HG03135 (cell line): Measurements from ENCODE around the gene MAX.

Experiments
- ATAC-seq: cut with Tn5 transposase; IDR thresholded peaks from one replicate; pipeline ENCODE4 v1.9.1; 2021; ENCODE audit warnings: mild to moderate bottlenecking, moderate library complexity; ENCODE audit not compliant: unreplicated experiment

MAX gene

DNA sequence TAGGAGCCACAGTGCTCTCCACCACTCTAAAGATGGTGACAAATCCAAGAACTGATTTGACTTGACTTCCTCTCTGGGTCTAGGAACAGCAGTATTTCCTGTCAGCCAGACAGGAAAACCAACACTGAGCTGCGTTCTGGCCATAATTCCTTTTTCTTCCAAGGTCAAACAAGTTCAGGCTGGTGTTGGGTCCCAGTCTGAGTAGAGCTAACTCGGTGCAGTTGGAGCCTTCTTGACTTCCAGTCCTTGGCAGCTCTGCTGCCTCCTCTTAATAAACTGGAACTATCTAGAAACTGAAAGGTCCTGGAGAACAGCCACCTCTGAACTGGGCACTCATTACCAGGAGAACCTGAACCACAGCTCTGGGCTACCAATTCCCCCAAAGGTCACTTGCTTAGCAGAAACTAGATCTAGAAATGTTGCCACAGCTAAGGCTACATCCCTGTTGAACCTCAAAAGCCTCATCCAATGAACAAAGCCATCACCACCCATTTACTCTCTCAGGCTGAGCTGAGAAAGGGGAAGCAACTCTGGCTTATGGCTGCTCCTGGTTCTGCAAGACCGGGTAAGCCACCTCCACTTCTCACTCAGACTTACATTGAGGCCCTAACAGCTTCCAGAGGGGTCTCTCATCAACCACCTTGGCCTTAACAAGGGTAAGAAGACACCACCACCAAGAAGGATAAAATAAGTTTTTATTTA is 27.7 kb downstream of the MAX start:
- no peak for ATAC-seq

DNA sequence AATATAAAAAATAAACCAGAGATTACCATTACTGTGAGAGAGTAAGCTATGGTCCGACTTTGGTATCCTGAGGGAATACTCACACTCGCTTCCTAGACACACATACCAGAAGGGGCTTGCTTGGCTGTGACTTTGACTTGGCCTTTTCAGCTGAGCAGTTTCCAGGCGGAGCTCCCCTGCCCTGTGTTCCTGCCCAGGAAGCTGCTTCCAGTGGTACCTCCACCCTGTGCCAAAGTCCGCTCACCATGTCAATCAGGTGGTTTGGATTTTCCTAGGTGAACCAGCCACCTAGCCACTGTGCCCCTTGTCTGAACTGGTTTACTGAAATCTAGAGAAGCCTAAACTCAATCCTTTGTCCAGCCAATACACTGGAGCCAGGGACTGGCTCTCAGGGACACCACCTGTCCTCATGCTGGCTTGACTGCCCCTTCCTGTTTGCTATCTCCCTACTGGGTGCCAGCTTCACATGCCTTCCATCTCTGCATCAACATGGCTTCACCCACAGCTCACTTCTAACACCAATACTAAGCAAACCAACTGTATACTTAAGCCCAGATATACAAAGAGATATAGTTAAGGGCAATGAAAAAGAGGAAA is 28.6 kb downstream of the MAX start:
- no peak for ATAC-seq

DNA sequence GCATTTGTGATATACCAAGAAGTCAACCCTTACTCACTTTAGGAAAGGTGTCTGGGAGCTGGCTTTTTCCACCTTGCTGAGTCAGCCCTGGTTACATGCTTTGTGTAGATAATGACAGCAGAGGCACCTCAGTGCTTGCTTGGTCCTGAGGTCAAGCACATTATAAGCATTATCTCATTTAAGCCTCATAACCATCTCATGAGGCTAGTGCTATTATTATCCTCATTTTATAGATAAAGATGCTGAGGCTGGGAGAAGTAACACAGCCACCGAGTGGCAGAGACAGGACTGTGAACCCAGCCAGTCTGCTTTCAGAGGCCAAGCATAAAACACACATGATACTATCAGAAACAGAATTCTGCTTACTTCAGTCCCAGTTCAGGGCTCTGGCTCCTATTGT is 29.4 kb downstream of the MAX start:
- no peak for ATAC-seq

DNA sequence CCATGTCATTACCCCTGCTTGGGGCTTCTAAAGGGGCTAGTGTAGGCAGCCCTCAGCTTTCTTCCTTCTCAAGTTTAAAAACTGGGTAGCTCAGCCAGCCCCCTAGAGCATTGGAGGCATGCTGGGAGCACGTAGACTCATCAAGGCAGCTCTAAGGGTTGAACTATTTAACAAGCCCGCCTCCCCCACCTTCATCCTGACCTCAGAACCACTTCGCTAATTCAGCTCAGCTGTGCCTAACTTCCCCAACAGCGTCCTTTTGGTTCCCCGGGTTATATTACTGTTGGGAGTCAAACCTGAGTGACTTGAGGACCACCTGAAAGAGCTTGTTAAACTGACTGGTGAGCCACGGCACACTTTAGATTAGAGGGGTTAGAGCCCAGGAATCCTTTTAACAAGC is 30.1 kb downstream of the MAX start:
- ATAC-seq: no peak

DNA sequence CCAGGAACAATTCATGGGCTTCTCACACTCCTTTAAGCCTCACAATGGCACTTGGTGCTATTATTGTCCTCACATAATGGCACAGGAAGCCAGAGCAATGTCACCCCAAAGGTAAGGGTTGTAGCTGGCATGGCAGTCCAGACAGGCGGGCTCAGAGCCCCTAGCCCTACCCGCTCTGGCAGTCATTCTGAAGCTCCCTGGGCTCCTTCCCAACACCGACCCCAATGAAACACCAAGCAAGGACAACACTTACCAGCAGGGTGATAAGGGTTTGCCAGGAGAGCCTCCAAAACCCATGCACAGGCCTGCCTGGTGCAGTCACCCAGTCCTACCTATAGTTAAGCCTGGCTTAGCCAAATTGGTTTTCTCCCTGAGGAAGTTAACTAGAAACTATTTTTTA is 30.8 kb downstream of the MAX start:
- no peak for ATAC-seq

DNA sequence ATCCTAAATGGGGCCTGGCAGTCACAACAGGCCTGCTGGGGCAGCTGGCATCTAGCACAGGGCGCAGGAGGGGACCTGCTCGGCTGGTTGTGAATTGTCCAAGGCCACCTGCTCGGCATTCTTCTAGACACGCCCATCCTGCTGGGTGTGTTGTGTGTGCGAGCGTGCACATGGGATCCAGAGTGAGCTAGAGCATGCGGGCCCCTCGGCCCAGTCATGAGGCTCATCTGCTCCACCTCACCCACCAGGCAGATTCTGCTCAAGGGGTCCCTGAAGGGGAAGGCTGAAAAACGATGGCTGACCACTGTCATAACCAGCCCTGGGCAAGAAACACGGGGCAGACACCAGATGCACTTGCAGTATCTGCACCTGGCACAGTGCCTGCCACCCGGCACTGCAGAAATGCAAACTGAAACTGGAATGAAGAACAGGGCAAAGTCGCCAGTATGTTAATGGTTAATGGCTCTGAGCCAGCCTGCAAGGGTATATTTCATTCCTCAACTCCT is 31.8 kb downstream of the MAX start:
- ATAC-seq: no peak

DNA sequence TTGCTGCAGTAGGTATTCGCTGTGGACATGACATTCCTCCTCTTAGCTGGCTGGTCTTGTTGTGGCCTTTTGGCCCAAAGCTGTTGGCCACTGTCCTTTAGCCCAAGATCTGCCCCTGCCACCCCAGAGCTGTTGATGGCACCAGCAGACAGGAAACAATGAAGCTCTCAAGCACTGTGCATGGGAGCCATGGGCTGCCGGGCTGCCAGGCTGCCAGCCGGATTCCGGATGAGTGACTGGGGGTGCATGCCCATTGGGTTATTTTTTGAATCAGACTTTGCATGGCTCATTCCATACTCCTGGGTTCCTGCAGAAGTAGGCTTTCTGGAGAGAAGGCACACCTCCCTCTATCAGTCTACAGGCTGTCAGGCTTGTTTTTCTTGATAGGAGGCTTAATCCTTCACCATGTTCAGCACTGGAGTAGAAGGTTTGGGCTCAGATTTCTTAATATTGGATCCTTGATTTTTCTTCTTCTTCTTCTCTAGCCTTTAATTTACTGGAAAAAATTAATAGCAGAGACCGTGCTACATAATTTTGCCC is 32.4 kb downstream of the MAX start:
- no peak for ATAC-seq

DNA sequence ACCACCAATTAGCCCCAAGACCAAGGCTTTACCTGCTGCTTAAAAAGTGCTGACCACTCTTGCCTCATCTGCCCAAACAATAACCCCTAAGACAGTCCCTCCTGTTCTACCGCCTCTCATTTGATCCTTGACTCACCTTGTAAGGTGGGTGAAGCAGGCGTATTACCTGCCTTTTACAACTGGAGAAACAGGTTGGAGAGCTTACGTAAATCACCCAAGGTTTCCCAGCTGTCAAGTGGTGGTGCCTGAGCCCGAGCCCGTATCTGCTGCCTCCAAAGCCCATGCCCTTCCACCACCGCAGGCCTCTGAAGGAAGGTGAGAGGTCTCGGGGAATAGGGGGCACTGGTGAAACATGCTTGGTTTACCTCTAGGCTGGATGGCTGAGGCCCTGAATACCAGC is 36.6 kb downstream of the MAX start:
- no peak for ATAC-seq

DNA sequence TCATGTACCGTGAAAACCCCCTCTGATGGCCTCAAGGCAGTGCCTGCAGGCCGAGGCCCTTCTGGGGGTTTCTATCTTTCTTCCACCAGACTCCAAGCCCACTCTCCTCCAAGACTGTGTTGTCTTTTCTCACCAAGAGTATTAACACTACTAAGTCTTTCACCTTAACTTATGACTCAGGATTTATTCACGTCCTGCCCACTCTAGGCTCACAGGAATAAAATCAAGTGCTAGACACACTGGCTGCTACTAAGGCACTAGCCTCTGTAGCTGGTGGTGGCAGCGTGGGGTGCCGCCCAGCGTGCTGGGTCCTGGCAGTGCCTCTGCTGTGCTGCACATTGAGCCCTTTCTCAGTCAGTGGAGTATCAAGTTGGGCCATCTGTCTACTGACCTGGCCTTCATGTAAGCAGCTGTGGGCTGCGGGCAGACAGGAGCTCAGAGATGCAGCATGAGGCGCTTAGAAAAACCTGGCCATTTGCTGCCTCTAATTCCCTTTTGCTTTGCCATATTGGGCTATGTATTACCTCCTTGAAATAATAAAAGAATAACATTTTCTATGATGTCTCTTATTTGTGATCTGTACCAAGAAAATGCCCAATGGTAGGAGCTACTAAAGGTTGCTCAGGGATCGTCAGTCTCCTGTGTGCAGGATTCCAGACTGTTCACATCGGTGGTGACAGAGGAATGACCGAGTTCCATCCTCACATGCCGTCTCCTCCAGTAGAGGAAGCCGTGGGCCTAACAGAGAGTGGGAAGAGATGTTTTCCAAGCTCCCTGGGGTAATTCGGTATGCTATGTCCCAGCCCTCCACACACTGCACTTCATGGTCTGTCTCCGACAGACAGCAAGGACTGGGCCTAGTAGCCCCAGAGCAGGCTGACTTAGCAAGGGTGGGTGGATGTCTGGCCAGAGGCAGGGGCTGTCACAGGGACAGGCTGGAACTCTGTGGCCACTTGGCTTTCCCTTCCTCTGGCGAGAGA is 39.9 kb downstream of the MAX start:
- no peak for ATAC-seq

DNA sequence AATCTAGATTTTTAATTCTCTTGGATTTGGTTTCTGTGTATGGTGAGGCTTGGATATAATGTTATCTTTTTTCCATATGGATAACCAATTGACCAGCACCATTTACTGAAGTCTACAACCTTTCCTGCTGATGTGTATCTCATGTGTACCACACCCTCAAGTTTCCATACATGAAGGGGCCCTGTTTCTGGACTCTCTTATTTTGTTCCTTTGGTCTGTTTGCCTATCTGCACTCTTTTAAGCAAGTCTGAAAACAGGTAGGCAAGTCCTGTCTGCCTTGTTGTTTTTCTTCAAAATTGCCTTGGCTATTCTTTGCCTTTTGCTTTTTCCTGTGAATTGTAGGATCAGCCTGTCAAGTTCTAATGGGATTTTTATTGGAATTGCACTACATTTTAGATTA is 44.6 kb downstream of the MAX start:
- ATAC-seq: no peak

DNA sequence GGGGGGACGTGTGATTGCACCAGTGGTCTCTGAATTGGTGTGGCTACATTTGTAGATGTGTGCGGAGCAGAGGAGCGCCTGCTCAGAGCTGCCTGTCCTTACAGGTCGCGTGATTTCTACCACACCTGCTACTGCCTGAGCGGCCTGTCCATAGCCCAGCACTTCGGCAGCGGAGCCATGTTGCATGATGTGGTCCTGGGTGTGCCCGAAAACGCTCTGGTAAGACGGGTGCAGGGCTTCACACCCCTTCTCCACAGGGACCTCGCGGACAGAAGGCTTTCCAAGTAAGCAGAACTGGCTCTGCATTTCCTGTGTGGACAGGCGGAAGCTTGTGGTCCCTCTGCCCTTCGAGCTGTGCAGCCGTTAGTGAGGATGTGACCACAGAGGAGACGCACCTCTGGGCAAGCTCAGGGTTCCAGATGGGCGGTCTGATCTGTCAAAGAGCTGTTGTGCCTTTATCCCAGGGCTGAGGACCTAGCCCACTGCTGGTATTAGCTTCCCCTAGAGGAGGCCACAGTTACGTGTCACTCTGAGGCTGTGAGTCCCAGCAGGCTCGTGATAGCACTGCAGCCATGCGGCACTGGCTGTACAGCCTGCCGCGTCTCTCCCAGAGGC is 47.7 kb downstream of the MAX start:
- ATAC-seq: no peak

DNA sequence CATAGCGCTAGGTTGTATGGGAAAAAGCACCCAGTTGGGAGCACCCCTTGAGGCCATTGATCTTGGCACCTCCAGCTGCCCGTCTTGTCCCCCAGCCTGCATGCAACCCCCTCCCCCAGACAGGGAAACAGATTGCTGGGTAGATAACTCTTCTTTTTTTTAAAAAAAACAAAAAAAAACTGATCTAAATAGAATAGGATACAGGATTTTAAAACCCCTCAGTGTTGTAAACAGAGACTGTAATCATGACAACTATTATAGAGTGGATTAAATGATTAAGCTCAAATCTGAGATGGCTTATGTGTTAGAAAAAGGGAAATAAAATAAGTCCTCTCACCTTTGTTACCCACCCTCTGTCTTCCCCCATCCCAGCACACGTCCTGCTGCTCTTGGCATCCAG is 48.9 kb downstream of the MAX start:
- no peak for ATAC-seq

DNA sequence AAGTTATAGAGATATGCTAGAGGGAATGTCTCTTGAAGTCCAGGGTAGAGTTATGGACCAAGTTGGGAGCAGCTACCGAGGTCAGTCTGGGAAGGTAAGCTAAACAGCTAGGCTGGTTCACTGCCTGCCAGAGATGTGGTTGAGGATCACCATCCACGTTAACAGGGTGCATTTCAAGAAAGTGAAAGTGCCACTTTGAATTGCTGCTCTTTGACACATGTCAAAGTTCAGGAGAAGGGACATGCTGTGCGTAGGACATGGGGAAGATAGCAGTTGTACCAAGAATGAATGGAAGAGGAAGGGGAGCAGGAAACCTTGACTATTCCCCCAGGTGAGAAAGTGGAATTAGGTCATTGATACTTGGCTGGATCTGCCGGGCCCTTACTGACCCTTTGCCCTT is 49.5 kb downstream of the MAX start:
- ATAC-seq: no peak

DNA sequence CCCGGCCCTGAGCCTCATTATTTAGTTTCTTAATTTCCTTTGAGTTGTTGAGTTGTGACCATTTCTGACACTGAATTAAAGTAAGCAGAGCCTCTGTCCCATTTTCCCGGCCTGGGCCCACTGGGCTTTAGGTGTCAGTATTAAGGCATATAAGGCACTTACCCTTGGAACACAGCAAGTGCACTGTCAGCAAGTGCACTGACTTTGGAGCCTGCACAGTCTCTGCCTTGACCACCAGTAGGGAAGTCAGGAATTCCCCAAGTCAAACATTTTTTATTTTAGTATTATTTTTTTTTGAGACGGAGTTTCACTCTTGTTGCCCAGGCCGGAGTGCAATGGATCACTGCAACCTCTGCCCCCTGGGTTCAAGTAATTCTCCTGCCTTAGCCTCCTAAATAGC is 56.6 kb downstream of the MAX start:
- no peak for ATAC-seq

DNA sequence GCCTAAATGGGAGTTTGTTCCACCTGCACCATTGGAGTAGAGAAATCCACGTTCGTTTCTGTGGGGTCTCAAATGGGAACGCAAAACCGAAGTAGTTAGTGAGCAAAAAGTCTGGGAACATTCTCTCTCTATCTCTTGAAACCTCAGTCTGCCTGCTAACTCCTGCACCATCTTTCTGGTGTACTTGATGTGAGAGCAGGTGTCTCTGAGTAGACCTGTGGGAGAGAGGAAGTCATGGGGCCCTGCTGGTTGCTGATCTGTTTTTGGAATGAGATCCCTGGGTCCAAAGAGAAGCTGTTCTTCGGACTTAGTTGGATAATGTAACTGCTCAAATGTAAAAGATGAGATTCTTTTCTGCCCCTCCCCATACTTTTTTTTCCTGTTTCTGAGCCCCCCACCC is 57.3 kb downstream of the MAX start:
- ATAC-seq: no peak

DNA sequence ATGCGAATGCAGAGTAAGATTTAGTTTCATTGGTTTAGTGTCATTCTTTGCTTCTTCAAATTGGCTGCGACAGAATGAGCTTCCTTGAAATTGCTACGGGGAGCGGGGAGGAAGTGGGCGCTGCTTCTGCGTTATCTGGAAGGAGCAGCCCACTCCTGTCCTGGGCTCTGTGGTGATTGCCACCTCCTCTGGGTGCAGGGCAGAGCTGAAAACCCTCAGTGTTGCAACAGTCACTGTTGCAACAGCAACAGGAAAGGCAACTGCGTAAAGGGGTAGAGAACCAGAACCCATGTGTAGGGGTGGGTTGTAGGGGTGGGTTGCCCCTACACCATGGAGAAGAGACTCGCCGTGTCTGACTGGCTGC is 57.7 kb downstream of the MAX start:
- no peak for ATAC-seq

DNA sequence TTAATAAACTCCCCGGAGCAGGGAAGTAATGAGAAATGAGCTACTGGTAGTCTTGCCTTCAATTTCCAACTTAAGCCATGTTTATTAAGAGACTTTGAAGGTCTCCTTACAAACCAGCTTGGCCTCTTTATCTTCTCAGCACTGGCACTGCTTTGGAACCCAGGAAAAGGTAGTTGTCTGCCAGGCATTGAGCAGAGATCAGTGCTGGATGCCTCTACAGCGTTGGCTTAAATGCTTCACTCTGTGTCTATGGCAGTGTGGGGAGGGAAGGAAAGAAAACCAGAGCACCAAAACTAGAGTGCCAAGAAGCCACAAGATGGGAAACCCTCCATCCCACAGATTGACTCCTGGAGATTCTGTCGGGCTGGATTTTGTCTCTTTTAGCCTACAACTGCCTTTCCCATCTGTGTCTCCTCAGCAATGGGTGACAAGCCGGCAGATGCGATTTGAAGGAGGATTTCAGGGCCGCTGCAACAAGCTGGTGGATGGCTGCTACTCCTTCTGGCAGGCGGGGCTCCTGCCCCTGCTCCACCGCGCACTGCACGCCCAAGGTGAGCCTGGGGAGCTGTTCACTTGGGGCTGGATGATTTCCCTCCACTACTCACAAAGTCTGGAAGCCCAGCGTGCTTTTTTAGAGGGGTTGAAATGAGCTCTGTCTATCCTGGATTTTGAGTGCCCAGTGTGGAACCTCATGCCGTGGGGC is 58.3 kb downstream of the MAX start:
- no peak for ATAC-seq

DNA sequence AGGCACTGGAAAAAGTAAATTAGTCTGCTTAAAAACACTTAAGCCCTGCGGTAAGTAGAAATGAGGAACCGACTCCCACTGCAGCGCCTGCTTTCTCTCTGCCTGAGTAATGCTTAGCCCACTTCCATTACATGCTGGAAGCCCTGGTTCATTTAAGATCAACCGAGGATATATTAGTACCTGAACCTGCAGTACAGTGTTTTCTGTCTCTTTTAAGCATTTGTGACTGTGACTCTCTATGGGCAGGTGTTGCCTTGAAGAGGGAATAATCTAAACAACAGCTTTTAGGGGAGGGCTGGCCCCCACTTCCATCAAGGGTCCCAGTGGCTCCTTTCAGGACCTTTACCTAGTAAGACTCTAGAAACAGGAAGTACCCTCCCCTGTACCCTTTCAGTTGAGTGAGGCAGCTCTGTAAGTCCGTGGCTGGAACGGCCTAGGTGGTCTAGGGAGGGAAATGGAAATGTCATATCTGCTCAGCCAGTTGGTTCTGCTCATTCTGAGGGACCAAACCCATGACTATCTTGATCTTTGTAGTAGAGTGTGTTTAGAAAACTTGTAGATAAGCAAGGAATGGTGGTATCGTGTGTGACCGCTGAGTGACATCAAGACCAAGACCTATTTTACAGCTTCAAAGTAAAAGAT is 59.5 kb downstream of the MAX start:
- ATAC-seq: peak; percentile 87

DNA sequence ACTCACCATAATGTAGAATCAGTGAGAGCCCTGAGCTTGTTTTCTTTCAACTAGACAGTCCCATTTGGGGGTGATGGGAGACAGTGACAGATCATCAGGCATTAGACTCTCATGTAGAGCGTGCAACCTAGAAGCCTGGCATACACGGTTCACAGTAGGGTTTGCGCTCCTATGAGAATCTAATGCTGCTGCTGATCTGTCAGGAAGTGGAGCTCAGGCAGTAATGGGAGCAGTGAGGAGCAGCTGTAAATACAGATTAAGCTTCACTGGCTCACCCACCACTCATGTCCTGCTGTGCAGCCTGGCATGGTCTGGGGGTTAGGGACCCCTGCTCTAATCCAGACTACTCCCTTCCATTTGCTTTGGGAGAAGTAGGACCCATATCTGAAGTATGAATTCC is 60.0 kb downstream of the MAX start:
- peak; percentile 21 for ATAC-seq

DNA sequence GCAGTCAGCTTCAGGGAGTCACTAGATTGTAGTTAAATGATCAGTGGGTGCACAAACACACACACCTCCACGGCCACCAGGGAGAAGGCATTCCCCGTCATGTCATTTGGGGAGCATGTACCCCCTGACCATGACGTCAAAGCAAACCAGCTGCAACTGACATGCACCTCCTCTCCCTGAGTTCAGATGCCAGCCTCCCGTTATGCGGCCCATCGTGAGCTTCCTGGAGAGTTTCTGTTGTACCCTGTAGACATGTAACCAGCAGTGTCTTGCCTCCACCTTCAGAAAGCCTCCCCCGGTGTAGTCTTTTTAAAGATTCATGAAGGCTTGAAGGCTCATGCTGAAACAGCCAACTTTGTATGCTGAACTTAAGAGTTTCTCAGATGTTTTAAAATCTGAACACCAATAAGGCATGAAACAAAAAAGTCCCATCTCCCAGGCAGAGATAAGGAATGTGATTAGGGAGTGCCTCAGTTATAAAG is 60.8 kb downstream of the MAX start:
- ATAC-seq: no peak
